NT2/D1 (cell line): ENCODE measurements around the gene CLSTN2.

Experiments
- SUZ12 ChIP-seq: IDR thresholded peaks from 2 replicates; pipeline ENCODE4 v1.6.1; 2011; ENCODE audit not compliant: insufficient read length, insufficient read depth; ENCODE audit errors: extremely low read depth
- ZNF274 ChIP-seq: IDR thresholded peaks from 2 replicates; pipeline ENCODE4 v1.6.1; 2011; ENCODE audit warnings: mild to moderate bottlenecking, low read depth, low read length

DNA sequence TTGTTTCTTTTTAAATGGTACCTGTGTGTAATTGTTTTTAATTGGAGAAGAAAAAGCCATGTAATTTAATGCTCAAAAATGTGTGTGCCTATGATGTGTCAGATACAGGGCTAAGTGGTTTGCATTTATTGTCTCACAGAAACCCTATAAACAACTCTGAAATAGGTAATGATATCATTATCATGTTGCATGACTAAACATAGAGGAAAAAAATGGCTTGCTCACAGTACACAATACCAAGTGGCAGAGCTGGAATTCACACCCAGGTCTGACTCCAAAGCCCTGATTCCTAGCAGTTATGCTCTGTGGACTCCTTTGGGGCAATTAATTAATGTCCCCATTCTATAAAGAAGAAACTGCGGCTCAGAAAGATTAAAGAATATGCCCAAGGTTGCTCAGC lies 505.5 kb downstream of the CLSTN2 start:
- TF ChIP-seq ZNF274 (no peak), SUZ12 (no peak)
